GM21825 (cell line): ENCODE results near the gene PDZD4.

ENCODE experiments used
- ATAC-seq: cut with Tn5 transposase; IDR thresholded peaks from one replicate; pipeline ENCODE4 v1.9.1; 2021; ENCODE audit warnings: mild to moderate bottlenecking, moderate library complexity; ENCODE audit not compliant: unreplicated experiment

PDZD4 gene

GRCh38 chrX:153789654-153790053 is 40.7 kb downstream of the PDZD4 start:
- no peak for ATAC-seq

GRCh38 chrX:153786669-153787068 is 43.7 kb downstream of the PDZD4 start:
- ATAC-seq: no peak

- no peak for ATAC-seq
Observed at GRCh38 chrX:153784325-153784967, 45.9 kb downstream of the PDZD4 start.

GRCh38 chrX:153783378-153784013 is 46.8 kb downstream of the PDZD4 start:
- no peak for ATAC-seq

- ATAC-seq: no peak
Observed at GRCh38 chrX:153782871-153783270, 47.5 kb downstream of the PDZD4 start.

- ATAC-seq: no peak
Observed at GRCh38 chrX:153782313-153782712, 48.0 kb downstream of the PDZD4 start.

GRCh38 chrX:153781428-153782047 is 48.8 kb downstream of the PDZD4 start:
- no peak for ATAC-seq

GRCh38 chrX:153780678-153781427 is 49.5 kb downstream of the PDZD4 start, which contains the start of gene SRPK3:
SRPK3 (plus strand) TSS chrX:153781041; CDS start chrX:153781087, 46 bp downstream.
- ATAC-seq: no peak

GRCh38 chrX:153779891-153780677 is 50.3 kb downstream of the PDZD4 start:
- no peak for ATAC-seq

GRCh38 chrX:153778684-153779101 is 51.7 kb downstream of the PDZD4 start:
- ATAC-seq: no peak

- ATAC-seq: no peak
Observed at GRCh38 chrX:153778181-153778580, 52.2 kb downstream of the PDZD4 start.

GRCh38 chrX:153777261-153778090 is 52.9 kb downstream of the PDZD4 start:
- no peak for ATAC-seq

GRCh38 chrX:153776611-153777045 is 53.7 kb downstream of the PDZD4 start:
- ATAC-seq: no peak

GRCh38 chrX:153776120-153776599 is 54.2 kb downstream of the PDZD4 start:
- ATAC-seq: no peak

- ATAC-seq: no peak
Observed at GRCh38 chrX:153775293-153776119, 54.8 kb downstream of the PDZD4 start.

- ATAC-seq: no peak
Observed at GRCh38 chrX:153774576-153775292, 55.6 kb downstream of the PDZD4 start.

- ATAC-seq: no peak
Observed at GRCh38 chrX:153773741-153774575, 56.4 kb downstream of the PDZD4 start.
